T-helper 1 cell treated with Interleukin-12 subunit alpha and Interleukin-12 subunit beta and Interleukin-4 antibody, amounts not matched to agents 30 μg/mL and 1 μg/mL, for 36 hours (primary cell): Measurements from ENCODE around the gene UBALD2.

Experiments used
- H3K27ac Mint-ChIP-seq: one replicate; pipeline ENCODE4 v1.8.0; 2021; ENCODE audit warnings: mild to moderate bottlenecking, mixed read lengths
- H3K27me3 Mint-ChIP-seq: one replicate; pipeline ENCODE4 v1.8.0; 2021; ENCODE audit warnings: low read depth, mixed read lengths
- H3K36me3 Mint-ChIP-seq: one replicate; pipeline ENCODE4 v1.8.0; 2021; ENCODE audit warnings: low read depth, mixed read lengths
- H3K4me1 Mint-ChIP-seq: one replicate; pipeline ENCODE4 v1.8.0; 2021; ENCODE audit warnings: low read depth, mixed read lengths
- H3K4me3 Mint-ChIP-seq: one replicate; pipeline ENCODE4 v1.8.0; 2021; ENCODE audit warnings: mild to moderate bottlenecking, moderate library complexity, mixed read lengths
- H3K9me3 Mint-ChIP-seq: one replicate; pipeline ENCODE4 v1.8.0; 2021; ENCODE audit warnings: mixed read lengths

Gene UBALD2

DNA sequence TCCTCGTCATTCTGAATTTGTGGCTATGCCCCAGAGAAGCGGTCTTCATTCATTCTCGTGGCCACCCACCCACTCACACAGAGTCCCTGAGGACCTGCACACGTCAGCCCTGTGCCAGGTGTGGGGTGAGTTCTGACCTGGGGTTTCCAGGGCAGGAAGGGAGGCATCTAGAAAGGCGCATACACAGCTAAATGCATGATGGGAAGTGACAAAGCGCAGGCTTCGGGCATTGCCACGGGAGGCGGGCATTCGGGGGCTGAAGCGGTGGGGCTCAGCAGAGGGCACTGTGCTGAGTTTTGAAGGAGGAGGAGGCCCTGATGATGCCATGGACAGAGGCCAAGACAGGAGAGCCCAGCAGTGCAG, 10.9 kb downstream of the UBALD2 start:
- Mint-ChIP-seq H3K4me1 (peaks cover 13% of the 10 kb centered on the region), H3K9me3 (no peaks in the 10 kb centered on the region), H3K27me3 (no peaks in the 10 kb centered on the region), H3K27ac (no peak overlapping the region), H3K4me3 (no peak overlapping the region), H3K36me3 (peaks cover 5% of the 10 kb centered on the region)

DNA sequence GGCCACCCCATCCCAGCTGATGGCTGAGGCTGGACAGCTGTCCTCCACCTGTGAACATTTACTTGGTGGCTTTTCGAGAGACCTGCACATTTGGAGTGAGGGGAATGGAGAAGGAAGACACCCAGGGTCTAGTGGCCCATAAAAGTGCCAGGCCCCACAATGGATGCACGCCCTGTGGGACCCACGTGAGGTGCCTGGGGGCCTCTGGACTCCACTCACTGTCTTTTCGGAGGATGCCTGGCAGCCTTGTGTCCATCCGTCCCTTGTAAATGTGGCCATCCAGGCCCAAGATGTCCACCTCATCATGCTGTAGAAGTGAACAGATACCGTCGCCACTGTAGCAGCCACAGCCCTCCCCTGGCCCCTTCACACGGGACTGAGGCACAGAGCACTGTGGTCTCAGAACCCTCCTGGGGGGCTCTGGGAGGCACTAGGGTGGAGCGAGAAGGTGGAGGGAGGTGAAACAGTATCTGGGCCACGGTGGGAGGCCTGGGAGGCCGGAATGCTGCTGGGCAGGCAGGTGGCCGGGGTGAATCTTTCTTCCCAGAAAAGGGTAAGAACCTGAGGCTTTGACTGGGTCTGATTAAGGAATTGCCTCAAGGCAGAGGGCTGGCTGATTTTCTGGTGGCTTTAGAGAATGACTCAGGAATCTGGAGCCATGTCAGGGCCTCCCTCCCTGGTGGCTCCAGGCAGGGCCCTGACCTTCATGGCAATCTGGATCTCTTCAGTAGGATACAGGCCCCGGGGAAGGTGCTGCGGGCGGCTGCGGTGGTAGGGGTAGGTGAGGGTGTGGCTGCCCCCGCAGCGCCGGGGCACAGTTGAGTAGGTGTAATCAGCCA, 11.5 kb downstream of the UBALD2 start:
- Mint-ChIP-seq H3K36me3 (peaks cover 2% of the 10 kb centered on the region), H3K4me1 (peaks cover 13% of the 10 kb centered on the region), H3K4me3 (no peak overlapping the region), H3K9me3 (no peaks in the 10 kb centered on the region), H3K27me3 (no peaks in the 10 kb centered on the region), H3K27ac (peak overlapping the region; percentile 41)

DNA sequence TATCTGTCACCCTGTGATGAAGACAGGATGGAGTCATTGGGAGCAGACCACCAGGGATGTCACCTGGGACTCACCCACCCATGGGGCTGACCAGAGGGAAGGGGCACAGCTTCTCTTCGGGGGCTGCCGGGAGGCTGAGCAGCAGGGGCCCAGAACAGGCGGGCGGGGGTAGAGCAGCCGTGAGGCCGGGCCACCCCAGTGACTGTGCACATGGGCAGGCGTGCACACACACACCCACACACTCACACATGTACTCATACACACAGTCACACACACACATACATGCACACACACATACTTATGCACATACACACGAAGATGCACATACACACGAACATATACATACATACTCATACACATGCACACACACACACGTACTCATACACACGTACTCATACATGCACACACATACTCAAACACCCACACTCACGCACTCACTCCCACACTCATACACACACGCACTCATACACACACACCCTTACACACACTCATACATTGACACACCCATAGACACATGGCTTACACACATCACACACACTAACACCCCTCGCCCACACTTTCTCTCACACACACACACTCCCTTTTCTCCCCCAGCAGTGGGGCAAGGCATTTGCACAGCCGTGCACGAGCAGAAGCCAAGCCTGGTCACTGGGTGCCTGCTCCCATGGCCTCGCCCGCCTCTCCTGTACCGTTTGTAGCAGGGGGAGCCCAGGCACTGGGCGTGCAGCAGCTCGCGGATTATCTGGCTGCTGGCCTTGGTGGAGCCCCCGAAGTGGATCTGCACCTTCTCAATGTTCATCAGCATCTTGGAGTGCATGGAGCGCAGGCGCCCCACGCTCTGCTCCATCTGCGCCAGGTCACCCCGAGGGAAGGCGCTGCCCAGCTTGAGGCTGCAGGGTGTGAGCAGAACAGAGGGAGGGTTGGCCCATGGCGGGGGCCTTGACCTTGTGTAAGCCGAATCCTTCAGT, 12.4 kb downstream of the UBALD2 start:
- H3K36me3 Mint-ChIP-seq = peaks cover 2% of the 10 kb centered on the region
- H3K27ac Mint-ChIP-seq = peak overlapping the region; percentile 0
- H3K4me3 Mint-ChIP-seq = no peak overlapping the region
- H3K27me3 Mint-ChIP-seq = no peaks in the 10 kb centered on the region
- H3K4me1 Mint-ChIP-seq = peaks cover 11% of the 10 kb centered on the region
- no peaks in the 10 kb centered on the region for H3K9me3 Mint-ChIP-seq

DNA sequence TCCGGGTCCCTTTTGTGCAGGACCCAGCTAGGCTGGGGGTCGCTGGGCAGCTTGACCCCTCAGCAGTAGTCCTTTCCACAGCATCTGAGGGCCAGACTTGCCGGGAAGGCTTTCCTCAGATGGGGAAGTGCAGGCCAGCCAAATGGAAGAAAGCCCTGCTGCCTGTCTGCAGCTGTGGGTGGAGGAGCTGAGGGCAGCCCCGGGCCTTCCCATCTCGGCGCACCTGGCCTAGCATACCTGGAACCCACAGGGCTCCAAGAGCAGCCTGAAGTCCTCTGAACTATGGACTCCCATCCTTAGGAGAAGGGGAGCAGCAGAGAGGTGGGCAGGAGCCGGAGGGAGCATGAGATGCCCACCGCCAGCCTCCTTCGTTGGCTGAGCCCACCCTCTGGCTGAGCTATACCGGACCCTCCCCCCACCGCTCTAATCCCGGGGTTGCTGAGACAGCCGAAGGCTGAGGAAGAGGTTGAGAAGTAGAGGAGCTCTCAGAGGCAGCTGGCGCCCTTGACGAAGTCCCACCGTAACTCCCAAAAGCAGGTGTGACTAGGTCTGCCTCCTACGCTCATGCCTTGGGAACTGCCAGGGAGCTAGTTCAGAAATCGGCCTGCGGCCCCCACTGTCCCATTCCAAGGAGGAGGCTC, 13.2 kb downstream of the UBALD2 start:
- H3K4me3 Mint-ChIP-seq = no peak overlapping the region
- no peak overlapping the region for H3K27ac Mint-ChIP-seq
- H3K36me3 Mint-ChIP-seq = peaks cover 2% of the 10 kb centered on the region
- H3K9me3 Mint-ChIP-seq = no peaks in the 10 kb centered on the region
- no peaks in the 10 kb centered on the region for H3K27me3 Mint-ChIP-seq
- peaks cover 11% of the 10 kb centered on the region for H3K4me1 Mint-ChIP-seq

DNA sequence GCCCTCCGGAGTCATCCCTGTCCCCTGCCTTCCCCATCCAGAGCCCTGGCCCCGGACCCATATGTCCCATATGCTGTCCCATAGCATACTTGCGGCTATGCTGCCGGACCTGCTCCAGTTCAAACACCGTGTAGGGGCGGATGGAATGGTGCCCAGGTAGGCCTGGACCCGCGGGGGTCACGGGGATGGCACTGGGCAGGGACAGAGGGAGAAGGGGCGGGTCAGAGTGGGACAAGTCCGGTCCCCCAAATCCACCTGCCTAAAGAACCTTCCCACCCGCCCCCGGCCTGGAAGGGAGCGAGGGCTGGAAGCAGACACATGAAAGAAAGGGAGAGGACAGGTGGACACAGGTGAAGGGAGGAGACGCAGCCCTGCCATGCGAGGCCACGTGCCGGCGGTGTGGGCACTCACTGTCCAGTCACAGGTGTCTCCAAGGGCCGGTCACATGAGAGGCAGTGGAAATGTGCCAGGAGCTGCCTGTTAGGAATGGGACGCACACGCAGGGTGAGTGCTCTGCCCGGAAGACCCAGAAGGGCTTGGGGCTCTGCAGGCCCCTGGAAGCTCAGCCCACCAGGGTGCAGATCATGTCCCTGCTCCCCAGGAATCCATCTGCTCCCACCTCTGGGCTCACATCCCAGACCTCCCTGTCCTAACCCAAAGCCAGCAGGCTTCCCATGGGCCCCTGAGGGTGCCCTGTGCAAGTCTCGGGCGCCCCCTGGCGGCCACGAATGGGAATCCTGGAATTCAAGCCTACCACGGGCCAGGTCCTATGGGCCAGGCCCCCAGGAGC, 14.0 kb downstream of the UBALD2 start:
- Mint-ChIP-seq H3K27me3 (no peaks in the 10 kb centered on the region), H3K9me3 (no peaks in the 10 kb centered on the region), H3K27ac (no peak overlapping the region), H3K36me3 (peaks cover 2% of the 10 kb centered on the region), H3K4me3 (no peak overlapping the region), H3K4me1 (peaks cover 11% of the 10 kb centered on the region)

DNA sequence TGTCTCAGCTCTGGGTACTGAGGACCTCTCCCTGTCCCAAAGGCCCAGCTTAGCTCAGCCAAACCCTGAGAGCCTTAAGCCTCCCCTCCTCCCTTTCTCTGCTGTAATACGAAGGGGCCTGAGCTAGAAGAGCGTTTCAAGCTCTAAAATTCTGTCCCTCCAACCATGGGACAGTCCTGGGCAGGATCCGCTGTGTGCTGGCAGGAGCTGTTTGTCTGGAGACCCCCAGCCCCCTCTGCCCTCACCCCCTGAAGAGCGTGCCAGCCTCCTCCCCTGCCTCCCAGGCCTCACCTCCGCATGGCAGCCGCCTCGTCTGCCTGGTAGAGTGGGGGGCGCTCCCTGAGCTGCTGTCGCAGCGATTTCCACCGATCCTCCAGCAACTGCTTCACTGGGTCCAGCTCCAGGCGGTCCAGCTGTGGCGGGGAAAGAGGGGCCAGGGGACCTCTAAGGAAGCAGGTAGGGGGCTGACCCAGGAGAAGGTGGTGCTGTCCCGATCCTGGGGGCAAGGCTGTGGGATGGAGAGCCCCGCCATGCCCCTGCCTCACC, 14.7 kb downstream of the UBALD2 start:
- Mint-ChIP-seq H3K27ac (no peak overlapping the region), H3K9me3 (no peaks in the 10 kb centered on the region), H3K27me3 (no peaks in the 10 kb centered on the region), H3K4me1 (peaks cover 8% of the 10 kb centered on the region), H3K4me3 (no peak overlapping the region), H3K36me3 (peaks cover 1% of the 10 kb centered on the region)

DNA sequence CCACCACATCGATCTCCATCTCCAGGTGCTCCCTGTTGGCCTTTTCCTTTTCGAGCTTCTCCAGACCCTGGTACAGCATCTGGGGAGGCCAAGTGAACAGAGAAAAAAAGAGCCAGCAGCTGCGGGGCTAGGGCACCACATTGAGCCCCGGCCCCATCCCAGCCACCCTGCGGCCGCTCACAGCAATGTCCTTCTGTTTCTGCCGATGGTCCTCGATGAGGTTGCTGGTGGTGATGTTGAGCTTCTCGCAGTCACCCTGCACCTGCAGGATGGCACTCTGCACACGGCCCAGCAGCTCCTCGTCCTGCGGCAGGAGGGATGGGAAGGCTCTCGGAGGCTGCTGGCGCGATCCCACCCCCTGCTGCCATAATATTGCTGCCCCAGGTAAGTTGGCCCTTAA, 15.5 kb downstream of the UBALD2 start:
- no peak overlapping the region for H3K27ac Mint-ChIP-seq
- H3K4me1 Mint-ChIP-seq = peaks cover 6% of the 10 kb centered on the region
- H3K27me3 Mint-ChIP-seq = no peaks in the 10 kb centered on the region
- no peaks in the 10 kb centered on the region for H3K36me3 Mint-ChIP-seq
- no peaks in the 10 kb centered on the region for H3K9me3 Mint-ChIP-seq
- no peak overlapping the region for H3K4me3 Mint-ChIP-seq

DNA sequence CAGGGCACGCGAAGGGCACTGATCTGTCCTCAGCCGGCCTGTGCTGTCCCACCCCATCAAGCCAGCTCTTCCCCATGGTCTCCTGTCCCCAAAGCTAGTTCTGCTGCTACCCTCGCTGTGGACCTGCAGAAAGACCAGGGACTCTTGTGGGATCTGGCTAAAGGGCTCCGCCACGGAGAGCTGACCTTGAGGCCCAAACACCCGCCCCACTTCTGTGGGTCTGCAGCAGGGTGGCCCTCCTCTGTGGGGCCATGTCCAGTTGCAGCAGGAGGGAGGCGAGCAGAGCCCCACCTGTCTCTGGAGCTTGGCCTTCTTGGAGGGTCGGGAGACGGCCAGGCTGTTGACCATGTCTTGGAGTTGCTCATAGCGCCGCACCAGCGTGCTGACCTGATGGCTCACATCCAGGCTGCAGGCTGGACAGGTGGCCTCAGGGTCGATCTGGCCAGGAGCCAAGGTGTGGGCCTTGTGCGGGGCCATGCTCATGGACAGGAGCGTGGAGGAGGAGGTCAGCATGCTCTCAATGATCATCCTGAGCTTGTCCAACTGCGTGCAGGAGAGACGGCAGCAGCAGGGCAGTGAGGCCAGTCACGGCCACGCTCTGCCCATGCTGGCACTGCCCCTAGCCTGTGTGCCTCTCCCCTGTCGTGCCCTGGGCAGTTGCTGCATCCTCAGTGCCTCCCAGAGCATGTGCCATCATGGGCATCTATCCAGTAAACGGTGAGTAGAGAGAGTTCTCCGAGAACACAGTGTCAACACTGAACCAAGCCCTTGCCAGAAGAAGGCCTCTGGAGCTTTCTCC, 16.6 kb downstream of the UBALD2 start:
- no peaks in the 10 kb centered on the region for H3K9me3 Mint-ChIP-seq
- peaks cover 6% of the 10 kb centered on the region for H3K4me1 Mint-ChIP-seq
- no peaks in the 10 kb centered on the region for H3K27me3 Mint-ChIP-seq
- no peaks in the 10 kb centered on the region for H3K36me3 Mint-ChIP-seq
- H3K27ac Mint-ChIP-seq = no peak overlapping the region
- no peak overlapping the region for H3K4me3 Mint-ChIP-seq

DNA sequence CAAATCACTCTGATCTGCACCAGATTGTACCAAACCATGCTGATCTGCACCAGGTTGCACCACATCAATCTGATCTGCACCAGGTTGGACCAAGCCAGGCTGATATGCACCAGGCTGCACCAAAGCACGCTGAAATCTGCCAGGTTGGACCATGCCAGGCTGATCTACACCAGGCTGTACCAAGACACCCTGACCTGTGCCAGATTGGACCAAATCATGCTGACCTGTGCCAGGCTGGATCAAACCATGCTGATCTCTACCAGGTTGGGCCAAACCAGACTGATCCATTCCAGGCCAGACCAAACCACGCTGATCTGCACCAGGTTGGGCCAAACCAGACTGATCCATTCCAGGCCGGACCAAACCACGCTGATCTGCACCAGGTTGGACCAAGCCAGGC, 27.4 kb downstream of the UBALD2 start:
- Mint-ChIP-seq H3K27ac (no peak overlapping the region), H3K27me3 (no peaks in the 10 kb centered on the region), H3K4me3 (no peak overlapping the region), H3K36me3 (peaks cover 2% of the 10 kb centered on the region), H3K4me1 (no peaks in the 10 kb centered on the region), H3K9me3 (no peaks in the 10 kb centered on the region)

DNA sequence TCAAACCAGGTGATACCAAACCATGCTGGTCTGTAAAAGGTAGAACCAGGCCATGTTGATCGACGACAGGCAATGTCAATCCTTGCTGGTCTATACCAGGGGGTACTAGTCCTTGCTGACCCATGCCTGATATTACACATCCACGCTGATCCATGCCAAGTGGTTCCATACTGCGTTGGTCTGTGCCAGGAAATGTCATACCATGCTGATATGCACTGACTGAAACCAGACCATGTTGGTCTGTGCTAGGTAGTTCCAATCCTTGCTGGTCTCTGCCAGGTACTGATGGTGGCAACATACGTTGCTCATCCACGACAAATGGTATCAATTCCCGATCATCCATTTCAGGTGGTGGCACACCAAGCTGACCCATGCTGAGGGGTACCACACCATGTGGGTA, 28.0 kb downstream of the UBALD2 start:
- Mint-ChIP-seq H3K27me3 (no peaks in the 10 kb centered on the region), H3K27ac (no peak overlapping the region), H3K4me3 (no peak overlapping the region), H3K9me3 (no peaks in the 10 kb centered on the region), H3K36me3 (peaks cover 2% of the 10 kb centered on the region), H3K4me1 (no peaks in the 10 kb centered on the region)

DNA sequence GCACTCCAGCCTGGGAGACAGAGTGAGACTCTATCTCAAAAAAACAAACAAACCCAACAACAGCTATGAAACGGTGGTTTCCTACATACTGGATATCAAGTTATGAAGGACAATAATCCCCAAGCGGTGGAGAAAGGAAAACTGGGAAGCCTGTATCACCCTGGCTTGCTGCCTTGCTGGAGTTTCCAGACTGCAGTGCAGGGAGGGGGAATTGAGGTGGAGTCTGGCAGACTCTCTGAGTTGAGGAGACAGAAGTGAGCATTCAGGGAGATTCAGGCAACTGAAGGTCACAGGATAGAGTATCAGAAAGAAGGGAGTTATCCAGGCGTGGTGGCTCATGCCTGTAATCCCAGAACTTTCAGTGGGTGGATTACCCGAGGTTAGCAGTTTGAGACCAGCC, 31.0 kb downstream of the UBALD2 start:
- Mint-ChIP-seq H3K9me3 (no peaks in the 10 kb centered on the region), H3K36me3 (peaks cover 2% of the 10 kb centered on the region), H3K4me1 (no peaks in the 10 kb centered on the region), H3K27me3 (no peaks in the 10 kb centered on the region), H3K27ac (no peak overlapping the region), H3K4me3 (no peak overlapping the region)

DNA sequence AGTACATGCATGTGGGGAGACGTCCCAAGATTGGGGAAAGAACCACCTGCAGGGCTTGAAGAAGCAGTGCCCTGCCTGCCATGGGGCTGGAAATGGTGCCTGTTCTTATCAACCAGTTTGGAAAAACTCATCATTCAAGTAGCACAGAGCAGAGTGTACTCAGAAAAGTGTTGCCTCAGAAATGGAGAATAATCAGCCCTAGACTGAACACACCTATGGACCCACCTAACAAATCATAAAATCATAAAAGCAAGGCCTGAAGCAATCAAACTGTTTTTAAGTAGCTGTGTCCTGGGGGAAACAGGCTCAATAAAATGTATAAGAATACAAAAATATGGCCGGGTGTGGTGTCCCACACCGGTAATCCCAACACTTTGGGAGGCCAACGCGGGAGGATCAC, 31.7 kb downstream of the UBALD2 start:
- no peak overlapping the region for H3K27ac Mint-ChIP-seq
- H3K4me3 Mint-ChIP-seq = no peak overlapping the region
- H3K9me3 Mint-ChIP-seq = no peaks in the 10 kb centered on the region
- H3K36me3 Mint-ChIP-seq = peaks cover 2% of the 10 kb centered on the region
- no peaks in the 10 kb centered on the region for H3K4me1 Mint-ChIP-seq
- no peaks in the 10 kb centered on the region for H3K27me3 Mint-ChIP-seq

DNA sequence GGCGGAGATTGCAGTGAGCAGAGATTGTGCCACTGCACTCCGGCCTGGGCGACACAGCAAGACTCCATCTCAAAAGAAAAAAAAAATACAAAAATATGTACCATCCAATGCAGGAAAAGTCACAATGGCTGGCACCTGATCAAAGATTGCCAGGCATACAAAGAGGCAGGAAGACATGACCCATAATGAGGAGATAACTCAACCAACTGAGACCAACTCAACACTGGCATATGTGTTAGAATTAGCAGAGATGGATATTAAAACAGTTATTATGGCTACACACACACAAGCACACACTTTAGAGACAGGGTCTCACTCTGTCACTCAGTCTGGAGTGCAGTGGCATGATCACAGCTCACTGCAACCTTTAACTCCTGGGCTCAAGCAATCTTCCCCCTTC, 32.3 kb downstream of the UBALD2 start:
- no peaks in the 10 kb centered on the region for H3K27me3 Mint-ChIP-seq

More for the DNA sequence above, 32.3 kb downstream of the UBALD2 start:
- H3K9me3 Mint-ChIP-seq = no peaks in the 10 kb centered on the region
- no peak overlapping the region for H3K27ac Mint-ChIP-seq
- H3K4me1 Mint-ChIP-seq = no peaks in the 10 kb centered on the region
- H3K36me3 Mint-ChIP-seq = peaks cover 2% of the 10 kb centered on the region
- no peak overlapping the region for H3K4me3 Mint-ChIP-seq
